PFSK-1 (cell line): ENCODE results near the gene SHF.

Experiments
- FOXP2 ChIP-seq: optimal IDR thresholded peaks from 2 replicates; pipeline ENCODE3; 2011; ENCODE audit warnings: borderline replicate concordance, control low read depth, inconsistent platforms; ENCODE audit not compliant: insufficient read depth; ENCODE audit errors: extremely low read length, extremely low read depth
- POLR2AphosphoS5 ChIP-seq: IDR thresholded peaks from 2 replicates; pipeline ENCODE4 v1.6.1; 2012; ENCODE audit warnings: low read depth, mild to moderate bottlenecking, control low read depth, low read length, moderate library complexity
- SIN3A ChIP-seq: IDR thresholded peaks from 2 replicates; pipeline ENCODE4 v1.6.1; 2012; ENCODE audit warnings: mild to moderate bottlenecking, low read length, moderate library complexity, borderline replicate concordance; ENCODE audit not compliant: insufficient read depth
- TAF1 ChIP-seq: IDR thresholded peaks from 2 replicates; pipeline ENCODE4 v1.6.1; 2012; ENCODE audit warnings: low read length, control low read depth, borderline replicate concordance; ENCODE audit not compliant: insufficient read depth
- TF ChIP-seq, protein P1 (sequence below), 2 experiments: IDR thresholded peaks; 2 replicates each; pipeline versions ENCODE4 v1.6.1 to v1.8.0; 2011 to 2012; ENCODE audit warnings: low read depth in 2 of 2, low read length in 2 of 2, control low read depth in 1 of 2, inconsistent platforms in 1 of 2, mild to moderate bottlenecking in 1 of 2, moderate library complexity in 1 of 2; ENCODE audit not compliant: insufficient read depth in 1 of 2

DNA sequence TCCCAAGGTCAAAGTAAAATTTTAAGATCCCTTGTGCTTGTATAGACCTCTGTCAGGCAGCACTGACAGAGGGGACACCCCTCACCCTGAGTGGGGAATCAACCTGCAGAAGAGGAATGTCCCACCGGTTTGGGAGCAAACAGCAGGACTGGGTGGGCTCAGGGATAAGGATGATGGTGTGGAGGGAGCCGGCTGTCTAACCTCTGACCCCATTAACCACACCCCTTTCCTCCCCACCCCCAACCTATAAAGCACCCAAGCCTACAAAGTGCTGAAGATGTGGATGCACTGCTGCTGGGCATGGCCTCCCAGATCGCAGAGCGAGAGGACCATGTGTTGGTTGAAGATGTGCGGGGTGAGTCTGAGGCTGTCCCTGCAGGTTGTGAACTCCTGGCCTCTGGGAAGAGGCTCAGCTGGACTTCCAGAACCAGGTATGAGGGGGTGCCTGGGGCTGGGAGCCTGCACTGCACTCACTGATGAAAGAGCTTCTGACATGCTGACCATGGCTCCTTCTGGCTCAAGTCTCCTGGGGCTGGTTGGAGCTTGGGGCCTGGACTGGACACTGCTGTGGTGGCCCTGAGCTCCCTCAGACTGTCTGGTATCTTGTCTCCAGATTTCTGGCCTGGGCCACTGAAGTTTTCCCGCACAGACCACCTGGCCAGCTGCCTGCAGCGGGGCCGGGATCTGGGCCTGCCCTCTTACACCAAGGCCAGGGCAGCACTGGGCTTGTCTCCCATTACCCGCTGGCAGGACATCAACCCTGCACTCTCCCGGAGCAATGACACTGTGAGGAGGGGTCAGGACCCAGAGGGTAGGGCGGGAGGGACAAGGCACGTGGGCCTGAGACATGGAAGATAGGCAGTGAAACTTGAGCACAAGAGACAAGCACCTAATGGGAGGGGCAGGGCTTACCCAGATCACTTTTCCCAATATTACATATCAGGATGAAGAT, 48.7 kb downstream of the SHF start:
- TF ChIP-seq, protein P1, sequence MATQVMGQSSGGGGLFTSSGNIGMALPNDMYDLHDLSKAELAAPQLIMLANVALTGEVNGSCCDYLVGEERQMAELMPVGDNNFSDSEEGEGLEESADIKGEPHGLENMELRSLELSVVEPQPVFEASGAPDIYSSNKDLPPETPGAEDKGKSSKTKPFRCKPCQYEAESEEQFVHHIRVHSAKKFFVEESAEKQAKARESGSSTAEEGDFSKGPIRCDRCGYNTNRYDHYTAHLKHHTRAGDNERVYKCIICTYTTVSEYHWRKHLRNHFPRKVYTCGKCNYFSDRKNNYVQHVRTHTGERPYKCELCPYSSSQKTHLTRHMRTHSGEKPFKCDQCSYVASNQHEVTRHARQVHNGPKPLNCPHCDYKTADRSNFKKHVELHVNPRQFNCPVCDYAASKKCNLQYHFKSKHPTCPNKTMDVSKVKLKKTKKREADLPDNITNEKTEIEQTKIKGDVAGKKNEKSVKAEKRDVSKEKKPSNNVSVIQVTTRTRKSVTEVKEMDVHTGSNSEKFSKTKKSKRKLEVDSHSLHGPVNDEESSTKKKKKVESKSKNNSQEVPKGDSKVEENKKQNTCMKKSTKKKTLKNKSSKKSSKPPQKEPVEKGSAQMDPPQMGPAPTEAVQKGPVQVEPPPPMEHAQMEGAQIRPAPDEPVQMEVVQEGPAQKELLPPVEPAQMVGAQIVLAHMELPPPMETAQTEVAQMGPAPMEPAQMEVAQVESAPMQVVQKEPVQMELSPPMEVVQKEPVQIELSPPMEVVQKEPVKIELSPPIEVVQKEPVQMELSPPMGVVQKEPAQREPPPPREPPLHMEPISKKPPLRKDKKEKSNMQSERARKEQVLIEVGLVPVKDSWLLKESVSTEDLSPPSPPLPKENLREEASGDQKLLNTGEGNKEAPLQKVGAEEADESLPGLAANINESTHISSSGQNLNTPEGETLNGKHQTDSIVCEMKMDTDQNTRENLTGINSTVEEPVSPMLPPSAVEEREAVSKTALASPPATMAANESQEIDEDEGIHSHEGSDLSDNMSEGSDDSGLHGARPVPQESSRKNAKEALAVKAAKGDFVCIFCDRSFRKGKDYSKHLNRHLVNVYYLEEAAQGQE (IDR thresholded peaks at IDR 0.05; ENCODE audit: insufficient read depth in 1 of 2, low read depth in 2 of 2, low read length in 2 of 2): no peak
- TF ChIP-seq SIN3A: no peak
- TF ChIP-seq POLR2AphosphoS5: no peak
- no peak for TF ChIP-seq TAF1
- no peak for TF ChIP-seq FOXP2
